Cardiac fibroblast (primary cell): ENCODE measurements around the gene AP4S1.

ENCODE experiments used
- DNase-seq, 2 donors: peaks; one replicate each; pipeline versions ENCODE4 v3.0.0 to v3.0.0-alpha.2; 2010; ENCODE audit warnings: low read depth in 2 of 2
- H3K4me3 ChIP-seq, 2 donors: replicated peaks in 1 of 2; 1 replicate in 1 of 2; 2 replicates in 1 of 2; pipeline ENCODE4 v1.5.1; 2011; ENCODE audit warnings: low read depth in 2 of 2, low read length in 2 of 2, mild to moderate bottlenecking in 2 of 2, moderate library complexity in 1 of 2
- TF ChIP-seq, protein P1 (sequence below): IDR thresholded peaks from one replicate; pipeline ENCODE4 v1.5.1; 2011; ENCODE audit warnings: low read depth, mild to moderate bottlenecking, low read length, inconsistent platforms

AP4S1 gene

DNA sequence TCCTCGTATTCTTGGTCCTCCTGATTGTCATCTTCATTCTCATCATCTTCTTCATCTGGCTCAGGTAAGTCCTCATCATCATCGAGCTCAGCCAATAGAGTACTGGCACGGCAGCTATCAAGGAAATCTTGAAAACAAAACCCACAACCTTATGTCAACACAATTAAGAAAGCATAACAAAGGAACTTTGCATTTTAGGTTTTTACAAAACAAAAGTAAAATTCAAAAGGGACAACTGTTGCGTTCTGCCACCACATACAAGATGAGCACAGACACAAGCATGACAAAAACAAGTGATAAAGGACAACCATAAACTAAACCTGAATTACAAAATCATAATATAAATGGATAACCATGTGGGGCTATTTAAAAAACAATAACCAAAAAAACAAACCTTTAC, 97.5 kb downstream of the AP4S1 start:
- DNase-seq = no peak
- H3K4me3 ChIP-seq = no peak overlapping the region
- TF ChIP-seq, protein P1, sequence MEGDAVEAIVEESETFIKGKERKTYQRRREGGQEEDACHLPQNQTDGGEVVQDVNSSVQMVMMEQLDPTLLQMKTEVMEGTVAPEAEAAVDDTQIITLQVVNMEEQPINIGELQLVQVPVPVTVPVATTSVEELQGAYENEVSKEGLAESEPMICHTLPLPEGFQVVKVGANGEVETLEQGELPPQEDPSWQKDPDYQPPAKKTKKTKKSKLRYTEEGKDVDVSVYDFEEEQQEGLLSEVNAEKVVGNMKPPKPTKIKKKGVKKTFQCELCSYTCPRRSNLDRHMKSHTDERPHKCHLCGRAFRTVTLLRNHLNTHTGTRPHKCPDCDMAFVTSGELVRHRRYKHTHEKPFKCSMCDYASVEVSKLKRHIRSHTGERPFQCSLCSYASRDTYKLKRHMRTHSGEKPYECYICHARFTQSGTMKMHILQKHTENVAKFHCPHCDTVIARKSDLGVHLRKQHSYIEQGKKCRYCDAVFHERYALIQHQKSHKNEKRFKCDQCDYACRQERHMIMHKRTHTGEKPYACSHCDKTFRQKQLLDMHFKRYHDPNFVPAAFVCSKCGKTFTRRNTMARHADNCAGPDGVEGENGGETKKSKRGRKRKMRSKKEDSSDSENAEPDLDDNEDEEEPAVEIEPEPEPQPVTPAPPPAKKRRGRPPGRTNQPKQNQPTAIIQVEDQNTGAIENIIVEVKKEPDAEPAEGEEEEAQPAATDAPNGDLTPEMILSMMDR = no peak

DNA sequence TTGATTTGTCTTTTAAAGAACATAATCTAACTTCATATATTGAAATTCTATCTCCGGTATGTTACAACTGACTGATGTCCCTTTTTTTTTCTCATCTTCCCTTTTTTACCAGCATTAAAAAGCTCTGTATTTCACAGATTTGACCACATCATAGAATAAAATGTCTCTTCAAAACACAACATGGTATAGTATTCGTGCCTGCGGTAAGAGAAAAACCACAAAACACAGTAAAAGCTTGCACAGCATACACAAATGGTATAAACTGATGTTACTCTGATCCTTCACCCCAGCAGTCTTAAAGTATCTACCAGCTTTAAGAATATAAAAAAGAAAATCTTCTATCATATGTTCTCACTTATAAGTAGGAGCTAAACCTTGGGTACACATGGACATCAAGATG, 98.7 kb downstream of the AP4S1 start:
- TF ChIP-seq, protein P1 = no peak
- no peak for DNase-seq
- no peak overlapping the region for H3K4me3 ChIP-seq

DNA sequence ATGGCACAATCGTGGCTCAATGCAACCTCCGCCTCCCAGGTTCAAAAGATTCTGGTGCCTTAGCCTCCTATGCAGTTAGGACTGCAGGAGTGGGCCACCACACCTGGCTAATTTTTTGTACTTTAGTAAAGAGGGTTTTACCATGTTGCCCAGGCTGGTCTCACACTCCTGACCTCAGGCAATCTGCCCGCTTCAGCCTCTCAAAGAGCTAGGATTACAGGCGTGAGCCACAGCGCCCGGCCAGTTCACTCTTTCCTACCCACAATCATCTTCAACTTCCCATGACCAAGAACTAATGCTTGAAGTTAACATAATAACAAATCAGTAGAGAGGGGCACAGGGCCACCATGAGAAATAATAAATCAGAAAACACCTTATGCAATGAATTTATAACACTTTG, 99.8 kb downstream of the AP4S1 start:
- TF ChIP-seq, protein P1 = no peak
- no peak for DNase-seq
- no peak overlapping the region for H3K4me3 ChIP-seq

DNA sequence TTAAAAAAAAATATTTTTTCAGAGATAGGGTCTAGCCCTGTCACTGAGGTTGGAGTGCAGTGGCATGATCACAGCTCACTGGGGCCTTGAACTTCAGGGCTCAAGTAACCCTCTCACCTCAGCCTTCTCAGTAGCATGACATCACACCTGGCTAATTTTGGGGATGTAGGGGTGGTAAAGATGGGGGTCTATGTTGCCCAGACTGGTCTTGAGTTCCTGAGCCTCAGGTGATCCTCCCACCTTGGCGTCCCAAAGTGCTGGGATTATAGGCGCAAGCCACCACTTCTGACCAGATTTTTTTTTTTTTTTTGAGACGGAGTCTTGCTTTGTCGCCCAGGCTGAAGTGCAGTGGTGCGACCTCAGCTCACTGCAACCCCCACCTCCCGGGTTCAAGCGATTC, 101.2 kb downstream of the AP4S1 start:
- H3K4me3 ChIP-seq = no peak overlapping the region
- no peak for DNase-seq
- TF ChIP-seq, protein P1 = no peak

DNA sequence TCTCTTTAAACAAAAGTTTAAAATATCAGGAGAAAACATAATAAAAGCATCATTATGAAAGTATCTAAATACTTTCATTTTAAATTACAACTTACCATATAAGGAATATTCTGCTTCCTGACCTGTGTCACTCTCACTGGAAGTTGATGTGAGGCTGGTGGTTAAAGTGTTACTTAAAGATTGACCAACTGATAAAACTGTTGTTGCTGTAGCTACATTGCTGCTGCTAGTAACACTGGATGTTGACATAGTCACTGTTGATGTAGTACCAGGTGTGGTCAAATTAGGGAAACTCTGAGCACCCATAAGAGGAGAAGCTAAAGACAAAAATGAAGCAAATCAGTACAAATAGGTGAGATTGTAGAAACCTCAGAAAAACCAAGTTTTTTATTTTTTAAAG, 102.2 kb downstream of the AP4S1 start:
- H3K4me3 ChIP-seq = no peak overlapping the region
- TF ChIP-seq, protein P1 = no peak
- no peak for DNase-seq

DNA sequence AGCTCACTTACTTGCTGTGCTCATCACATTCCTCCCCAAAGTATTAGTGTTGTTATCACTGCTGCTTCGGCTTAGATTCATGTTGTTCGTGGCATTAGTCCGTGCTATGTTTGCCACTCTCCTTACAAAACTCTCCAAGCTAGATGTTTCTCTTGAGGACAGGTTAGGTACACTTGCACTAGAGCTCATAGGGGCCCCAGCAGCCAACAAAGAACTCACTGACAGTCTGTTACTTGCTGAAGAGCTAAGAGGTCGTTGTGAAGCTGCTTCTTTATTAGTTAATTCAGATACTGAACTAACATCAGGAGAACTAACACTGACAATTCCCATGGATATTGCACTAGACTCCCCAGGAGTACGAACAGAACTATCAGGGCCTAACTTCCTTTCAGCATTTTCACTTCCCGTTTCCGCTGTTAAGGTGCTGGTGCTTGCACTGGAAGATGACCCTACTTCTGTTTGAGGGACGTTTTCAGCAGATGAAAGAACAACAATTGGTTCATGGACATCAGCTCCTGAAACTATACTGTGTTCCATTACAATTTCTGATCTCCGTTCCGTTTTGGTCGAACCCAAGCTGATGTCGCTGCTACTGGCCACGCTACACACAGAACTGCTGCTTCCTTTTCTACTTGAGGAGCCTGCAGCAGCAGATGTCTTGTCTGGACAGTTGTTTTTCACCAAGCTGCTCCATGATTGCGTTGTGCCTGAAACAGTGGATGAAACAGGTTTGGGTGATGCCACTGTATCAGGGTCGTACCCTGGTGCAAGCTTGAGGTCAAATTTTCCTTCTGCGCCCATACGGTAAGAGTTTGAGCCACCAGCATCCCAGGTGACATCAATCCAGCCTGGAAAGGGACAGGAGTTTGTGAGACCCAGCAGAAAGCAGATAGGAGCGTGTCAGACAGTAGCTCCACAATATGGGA, 103.4 kb downstream of the AP4S1 start:
- TF ChIP-seq, protein P1 = no peak
- DNase-seq = no peak

DNA sequence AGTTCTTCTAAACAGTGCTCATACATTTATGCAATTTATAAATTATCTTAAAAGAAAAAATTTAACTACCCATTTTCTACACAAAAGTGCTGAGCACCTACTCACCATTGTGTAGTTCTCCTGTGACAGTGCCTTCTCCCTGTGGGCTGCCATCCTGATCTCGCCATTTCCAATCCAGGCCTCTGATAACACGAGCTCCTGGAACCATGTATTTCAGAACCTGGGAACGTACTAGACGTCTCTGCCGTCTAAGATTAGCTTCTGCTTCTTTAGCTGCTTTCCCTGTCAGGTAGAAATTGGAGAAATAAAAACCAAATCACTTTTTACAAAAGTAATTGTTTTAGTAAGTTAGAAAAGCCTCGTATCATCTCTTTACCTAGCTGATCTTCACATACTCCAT, 107.7 kb downstream of the AP4S1 start:
- DNase-seq = no peak
- TF ChIP-seq, protein P1 = no peak
- no peak overlapping the region for H3K4me3 ChIP-seq

More for the DNA sequence above, 103.4 kb downstream of the AP4S1 start:
- no peak overlapping the region for H3K4me3 ChIP-seq
